HG02678 (cell line): ENCODE results near the gene KRTAP3-2.

Experiments used
- ATAC-seq: cut with Tn5 transposase; IDR thresholded peaks from one replicate; pipeline ENCODE4 v1.9.1; 2021; ENCODE audit warnings: mild to moderate bottlenecking, moderate library complexity; ENCODE audit not compliant: unreplicated experiment

The KRTAP3-2 gene

DNA sequence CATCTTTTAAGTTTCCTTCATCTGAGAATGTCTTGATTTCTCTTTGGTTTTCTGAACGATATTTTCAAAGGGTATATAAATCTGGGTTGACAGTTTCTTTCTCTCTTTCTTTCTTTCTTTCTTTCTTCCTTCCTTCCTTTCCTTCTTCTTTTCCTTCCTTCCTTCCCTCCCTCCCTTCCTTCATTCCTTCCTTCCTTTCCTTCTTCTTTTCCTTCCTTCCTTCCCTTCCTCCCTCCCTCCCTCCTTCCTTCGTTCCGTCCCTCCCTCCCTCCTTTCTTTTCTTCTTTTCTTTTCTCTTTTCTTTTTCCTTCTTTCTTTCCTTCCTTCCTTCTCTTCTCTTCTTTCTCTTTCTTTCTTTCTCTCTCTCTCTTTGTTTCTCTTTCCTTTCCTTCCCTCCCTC, 25.3 kb downstream of the KRTAP3-2 start:
- ATAC-seq = no peak

DNA sequence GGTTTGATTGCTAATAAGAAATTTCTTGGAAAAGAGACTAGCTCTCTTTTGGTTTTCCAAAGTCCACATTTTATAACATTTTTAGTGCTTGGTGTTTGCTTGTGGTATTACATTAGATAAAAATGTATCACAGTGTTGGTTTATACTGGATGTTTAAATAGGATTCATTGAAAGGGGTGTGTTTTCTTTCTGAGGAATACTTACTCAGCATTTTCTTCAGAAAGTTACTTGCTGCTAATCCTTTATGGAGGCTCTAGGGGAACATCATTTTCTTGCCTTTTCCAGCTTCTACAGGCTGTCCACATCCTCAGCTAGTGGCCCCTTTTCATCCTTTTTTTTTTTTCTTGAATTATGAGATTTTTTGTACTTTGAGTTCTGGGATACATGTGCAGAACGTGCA, 32.1 kb downstream of the KRTAP3-2 start:
- ATAC-seq = no peak

DNA sequence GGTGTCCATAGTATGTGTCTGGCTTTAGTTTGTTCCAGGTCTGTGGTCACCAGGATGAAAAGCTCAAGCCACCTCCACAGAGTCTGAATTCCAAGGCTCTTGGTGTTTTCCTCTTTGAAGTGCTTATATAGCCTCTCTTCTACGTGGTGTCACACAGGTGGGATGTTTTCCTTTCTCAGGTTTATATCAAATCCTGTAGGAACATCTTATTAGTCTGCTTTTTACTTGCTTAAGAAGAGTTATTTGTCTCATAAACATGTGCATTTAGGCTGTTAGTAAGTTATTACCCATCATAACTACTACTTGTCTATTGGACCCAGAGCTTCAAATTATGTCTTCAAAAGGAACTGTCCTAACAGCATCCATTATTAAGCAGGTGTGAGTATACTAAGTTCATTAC, 32.9 kb downstream of the KRTAP3-2 start, which contains the start of gene KRT39:
TSS of gene KRT39 (minus strand) at position 101 of the 400 bp plus-strand sequence. CDS start at position 9, 92 bp downstream.
- ATAC-seq = no peak

DNA sequence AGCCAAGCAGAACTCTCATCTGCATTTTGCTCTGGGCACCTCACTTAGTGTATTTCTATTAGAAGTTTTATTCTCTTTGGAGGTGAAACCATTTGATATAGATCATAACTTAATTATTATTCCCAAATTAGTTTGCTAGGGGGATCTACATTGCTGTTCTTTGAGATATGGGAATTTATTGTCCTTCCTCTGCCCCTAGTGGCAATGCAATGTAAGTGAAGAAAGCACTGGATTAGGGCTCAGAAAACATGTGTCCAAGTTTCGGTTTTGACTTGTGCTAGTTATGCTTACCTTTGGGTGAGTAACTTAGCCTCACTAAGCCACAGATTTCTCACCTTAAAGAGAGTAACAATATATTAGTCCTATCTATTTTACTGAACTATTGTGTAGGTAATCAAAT, 35.9 kb downstream of the KRTAP3-2 start:
- no peak for ATAC-seq

DNA sequence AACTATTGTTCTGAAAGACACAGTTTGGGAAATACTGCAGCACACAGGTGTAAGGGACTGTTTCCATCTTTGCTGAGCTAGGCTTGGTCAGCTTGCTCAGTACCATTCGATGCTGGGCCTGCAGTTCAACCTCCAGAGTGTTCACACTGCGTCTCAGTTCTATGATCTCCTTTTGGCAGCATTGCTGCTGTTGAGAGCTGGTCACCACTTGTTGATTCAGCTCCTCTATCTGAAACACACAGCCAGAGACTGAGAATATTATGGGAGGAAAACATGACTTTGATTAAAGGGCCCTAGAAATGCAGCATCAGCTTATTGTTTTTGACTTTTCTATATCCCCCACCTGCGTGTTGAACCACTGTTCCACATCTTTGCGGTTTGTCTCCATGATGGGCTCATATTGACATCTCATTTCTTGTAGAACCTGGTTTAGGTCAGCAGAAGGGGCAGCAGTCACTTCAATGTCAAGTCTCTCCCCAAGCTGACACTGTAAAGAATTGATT, 37.6 kb downstream of the KRTAP3-2 start:
- ATAC-seq = no peak

DNA sequence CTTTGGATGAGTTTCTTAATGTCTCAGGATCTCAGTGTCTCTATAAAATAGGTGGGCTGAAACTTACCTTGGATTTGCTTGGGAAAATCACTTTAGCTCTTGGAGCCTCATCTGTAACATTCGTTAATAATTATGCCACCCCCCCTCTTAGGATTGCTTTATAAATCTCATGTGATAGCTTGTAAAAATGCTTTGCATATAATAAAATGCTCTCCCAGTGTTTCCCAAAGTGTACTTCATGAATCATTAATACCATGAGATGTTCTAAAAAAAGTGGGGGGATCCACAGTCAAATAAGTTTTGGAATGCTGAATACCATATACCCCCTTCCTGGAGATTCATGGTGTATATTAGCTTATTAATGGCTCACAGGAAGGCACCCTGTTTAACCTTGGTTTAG, 38.1 kb downstream of the KRTAP3-2 start:
- no peak for ATAC-seq

DNA sequence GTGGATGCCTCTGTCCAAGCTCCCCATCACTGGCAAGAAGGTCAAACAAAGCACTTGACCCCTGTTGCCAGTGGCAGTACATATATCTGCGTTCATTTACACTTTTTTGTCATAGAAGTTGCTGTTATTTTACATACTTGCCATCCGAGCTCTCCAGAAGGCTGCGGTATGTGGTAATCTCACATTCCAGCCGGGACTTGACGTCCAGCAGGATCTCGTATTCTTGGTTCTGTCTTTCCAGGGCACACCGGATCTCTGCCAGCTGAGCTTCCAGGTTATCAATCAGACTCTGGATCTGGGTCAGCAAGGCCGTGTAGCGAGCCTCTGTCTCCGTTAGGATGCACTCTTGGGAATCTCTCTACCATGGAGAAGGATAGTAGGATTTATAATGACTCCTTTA, 39.6 kb downstream of the KRTAP3-2 start:
- no peak for ATAC-seq

DNA sequence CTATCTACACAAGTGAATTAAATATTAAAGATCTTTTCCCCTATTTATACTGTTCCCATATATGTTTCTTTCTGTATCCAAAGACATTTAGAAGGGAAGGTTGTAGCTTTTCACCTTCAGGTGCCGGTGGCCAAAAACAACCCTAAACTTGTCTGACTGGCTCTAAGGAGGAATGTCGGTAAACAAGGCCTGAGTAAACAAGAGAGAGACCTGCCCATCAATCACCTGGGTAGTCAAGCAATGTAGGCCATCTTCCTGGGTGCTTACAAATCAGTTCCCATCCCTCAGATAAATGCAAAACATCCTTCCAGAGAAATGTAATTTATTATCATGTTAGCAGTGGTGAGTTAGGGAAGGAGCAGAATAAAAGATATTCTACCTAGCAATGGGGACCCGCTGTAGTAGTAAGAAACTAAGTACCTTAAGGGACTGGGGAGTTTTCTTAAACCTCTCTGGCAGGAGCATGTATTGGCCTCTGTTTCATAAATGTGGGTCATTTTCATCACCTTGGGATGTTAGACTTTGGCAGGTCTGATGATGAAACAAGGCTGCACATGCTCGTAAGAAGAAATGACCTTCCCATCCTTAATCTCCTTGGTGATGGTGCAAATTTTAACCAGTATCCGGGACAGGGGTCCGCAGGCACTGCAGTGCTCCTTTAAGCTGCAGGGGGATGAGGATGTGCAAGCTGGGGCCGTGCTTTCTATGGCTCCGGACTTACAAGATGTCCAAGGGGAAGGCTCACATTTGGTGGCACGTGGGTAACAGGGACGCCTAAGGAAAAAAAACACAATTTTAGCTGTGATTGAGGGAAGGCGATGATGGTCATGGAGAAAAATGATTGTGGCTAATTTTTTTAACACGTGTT, 41.4 kb downstream of the KRTAP3-2 start:
- no peak for ATAC-seq

DNA sequence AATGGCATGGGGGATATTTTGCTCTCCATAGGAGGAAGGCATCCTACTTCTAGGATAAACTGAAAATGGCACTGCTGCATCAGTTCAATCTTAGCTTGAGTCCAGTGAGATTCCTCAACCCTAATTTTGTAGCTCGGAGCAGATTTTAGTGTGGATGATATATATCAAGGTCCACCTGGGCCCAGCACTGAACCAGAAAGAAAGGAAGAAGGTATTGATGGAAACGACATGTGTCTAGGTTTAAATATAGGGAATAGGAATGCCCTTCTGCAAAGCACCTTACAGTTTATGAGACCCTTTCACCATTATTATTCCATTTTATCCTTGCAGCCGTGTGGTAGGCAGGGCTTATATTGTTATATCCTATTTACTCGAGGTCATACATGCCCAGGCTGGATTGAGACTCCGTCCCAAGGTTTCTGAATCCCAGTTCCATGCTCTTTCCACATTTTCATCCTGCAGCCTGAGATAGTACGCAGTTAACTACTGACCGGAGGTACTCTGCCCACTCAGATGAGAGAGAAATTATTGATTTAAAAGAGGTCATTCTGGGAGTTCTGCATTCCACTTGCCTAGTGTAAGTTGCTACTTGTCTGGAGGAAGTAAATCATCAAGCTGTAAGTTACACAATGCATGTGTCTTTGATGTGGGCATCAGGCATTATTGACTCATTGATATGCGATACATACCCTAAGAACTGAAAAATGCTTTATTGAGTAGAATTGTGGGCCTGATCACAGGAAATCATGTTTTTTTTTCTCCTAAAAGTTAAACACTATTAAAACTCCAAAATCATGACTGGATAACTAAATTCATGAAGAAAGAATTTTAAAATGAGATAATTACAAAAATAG, 43.1 kb downstream of the KRTAP3-2 start:
- no peak for ATAC-seq

DNA sequence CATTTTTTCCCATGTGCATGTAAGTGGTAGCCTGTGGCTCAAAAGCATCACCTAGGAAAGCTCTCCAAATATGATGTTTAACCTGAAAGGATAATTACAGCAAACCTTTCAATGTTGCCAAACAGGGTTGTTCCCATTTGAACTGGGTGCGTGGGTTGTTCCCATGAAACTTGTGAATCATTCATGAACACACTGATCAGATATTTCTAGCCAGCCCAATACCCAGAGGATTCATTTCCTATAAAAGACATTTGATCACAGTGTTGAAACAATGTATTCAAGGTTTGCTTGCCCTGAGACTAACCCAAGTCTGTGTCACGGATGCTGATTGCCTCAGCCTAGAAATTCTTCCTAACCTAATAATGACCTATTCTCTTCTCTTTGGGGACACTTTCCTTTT, 45.8 kb downstream of the KRTAP3-2 start:
- ATAC-seq = no peak

DNA sequence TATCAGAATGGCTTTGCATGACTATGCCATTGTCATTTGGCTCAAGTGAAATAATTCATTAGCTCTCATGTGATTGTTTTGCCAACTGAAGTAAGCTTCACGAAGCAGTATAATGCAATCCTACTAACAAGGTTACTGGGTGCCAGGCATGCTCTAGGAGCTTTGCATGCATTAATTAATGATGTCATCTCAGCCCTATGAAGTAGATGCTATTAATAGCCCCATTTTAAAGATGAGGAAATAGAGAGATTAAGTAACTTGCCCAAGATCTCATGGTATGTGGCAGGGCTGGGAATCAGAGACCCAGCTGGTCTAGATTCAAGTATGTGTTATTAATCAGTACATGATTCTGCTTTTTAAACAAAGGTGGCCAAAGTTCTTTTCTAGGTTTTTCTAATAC, 47.0 kb downstream of the KRTAP3-2 start:
- ATAC-seq = no peak

DNA sequence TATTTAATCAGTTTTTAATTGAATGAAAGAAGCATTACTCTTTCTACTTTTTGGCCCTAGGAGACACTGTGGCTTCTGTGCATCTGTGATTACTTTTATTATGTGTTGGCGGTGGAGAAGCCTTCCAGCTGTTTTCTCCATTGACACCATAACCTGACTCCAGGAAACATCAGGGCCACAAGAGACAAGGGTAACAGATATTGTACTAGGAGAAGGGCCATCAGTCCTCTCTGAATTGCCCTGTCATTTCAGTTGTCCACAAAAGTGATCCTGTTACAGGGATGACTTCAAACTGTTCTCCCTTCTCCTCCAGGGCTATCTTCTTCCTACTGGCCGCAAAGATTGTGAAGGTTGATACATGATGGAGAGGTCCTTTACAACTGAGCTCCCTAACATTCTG, 47.6 kb downstream of the KRTAP3-2 start:
- ATAC-seq = no peak

DNA sequence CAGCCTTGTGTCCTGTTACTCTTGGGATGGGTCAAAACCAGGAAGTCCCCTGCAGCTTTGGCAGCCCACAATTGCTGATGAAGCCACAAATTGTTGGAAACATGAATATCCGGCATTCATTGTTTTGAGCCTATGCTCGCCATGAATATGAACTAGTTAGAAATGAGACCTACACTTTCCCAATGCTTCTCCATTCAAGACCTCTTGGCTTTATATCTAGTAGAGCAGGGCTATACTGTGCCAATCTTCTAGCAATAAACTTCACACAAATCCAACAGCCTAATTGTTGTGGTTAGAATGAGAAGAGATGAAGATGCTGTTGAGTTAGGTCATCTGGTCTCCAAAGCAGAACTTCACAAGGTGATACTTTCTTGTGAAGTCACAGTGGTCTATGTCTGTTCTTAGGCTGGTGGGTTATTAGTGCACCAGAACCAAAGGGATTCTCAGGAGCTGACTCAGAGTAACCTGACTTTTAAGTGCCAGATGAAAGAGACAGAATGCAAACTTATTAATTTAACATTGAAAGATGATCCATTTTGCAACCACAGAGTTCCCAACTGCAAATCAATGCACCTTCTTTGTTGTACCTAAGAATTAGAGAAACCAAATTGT, 48.6 kb downstream of the KRTAP3-2 start:
- ATAC-seq = no peak

DNA sequence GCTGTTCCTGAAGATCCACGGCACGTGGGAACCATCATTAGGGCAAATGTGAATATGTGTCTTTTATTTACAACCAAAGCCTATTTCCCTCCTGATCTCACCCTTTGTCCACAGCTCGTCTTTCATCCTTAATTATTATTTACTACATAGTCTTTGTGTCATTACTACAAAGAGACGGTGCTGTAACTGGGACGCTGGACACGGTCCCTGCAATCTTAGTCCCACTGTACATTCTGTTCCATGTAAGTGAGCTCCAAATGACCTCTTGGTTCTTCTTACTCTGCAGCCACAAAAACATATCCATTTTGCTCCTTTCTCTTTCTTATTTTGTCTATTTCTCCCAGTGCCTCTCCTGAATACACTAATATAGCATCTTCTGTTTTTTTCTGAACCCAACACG, 49.5 kb downstream of the KRTAP3-2 start:
- no peak for ATAC-seq

DNA sequence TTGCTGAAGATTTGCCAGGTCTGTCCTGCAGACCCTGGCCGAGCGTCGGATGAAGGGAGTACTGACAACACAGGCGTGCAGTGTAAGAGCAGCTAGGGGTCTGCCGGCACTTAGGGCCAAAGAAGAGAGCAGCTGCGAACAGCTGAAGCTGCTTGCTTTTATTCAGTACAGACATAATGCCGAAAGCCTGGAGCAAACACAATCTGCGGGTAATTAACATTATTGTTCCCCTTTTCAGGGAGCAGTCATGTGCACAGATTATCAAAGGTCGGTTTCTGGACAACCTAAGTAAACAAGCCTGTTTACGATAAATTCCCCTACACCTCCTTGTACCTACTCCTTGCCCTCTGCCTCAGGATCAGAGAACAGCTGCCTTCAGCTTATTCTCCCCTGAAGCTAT, 50.3 kb downstream of the KRTAP3-2 start:
- ATAC-seq = no peak
